GM18502 (cell line): ENCODE measurements around the gene MYO5B.

Experiments used
- ATAC-seq: cut with Tn5 transposase; IDR thresholded peaks from one replicate; pipeline ENCODE4 v1.9.1; 2021; ENCODE audit warnings: mild to moderate bottlenecking; ENCODE audit not compliant: unreplicated experiment, poor library complexity

MYO5B gene

DNA sequence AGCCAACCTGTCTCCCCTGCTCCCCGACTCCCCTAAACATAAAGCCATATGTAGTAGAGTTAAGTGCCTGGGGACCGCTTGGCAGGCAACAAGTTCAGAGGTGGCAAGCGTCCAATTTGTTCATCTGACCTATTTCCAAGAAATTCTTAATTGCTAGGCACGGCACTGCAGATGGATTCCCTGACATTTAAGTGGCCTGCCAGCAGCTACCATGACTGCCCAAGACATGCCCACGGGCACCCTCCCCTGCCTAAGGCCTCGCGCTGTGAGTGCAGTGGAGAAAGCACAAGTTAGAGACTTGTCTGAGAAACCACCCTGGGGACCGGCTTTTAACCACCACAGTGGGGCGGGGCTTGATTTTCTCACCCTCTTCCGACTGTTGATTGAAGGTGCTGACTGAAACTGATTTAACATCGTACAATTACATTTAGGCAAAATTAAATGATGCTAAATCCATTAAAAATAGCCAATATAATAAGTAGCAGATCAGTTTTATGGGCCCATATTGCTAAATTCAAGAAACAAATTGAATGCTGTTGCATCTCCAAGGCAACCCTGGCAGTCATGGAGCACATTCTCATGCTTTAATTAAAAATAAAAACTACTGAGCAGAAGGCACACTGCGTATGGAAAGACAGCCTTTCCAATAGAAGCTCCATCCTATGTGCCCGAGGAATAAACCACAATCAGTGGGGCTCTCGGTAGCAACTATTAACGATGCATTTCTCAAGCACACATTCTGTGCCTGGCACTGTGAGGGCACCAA lies 218.0 kb downstream of the MYO5B start:
- no peak for ATAC-seq

DNA sequence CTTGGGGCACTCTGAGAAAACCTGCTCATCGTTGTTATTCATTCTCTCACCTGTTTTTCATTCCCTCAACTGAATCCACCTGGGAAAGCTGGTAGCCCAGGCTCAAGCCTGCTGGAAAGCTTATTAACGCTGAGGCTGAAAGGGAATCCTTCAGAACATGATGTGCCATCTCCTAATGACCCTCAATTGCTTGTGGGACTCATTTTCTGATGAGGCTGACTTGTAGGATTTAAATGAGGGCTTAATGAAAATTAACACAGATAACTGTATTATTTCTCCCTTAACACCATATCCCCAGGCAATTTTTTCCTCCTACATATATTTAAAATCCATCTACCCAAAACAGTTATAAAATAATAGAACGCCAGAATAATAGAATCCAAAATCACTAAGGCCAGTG lies 218.9 kb downstream of the MYO5B start:
- no peak for ATAC-seq

DNA sequence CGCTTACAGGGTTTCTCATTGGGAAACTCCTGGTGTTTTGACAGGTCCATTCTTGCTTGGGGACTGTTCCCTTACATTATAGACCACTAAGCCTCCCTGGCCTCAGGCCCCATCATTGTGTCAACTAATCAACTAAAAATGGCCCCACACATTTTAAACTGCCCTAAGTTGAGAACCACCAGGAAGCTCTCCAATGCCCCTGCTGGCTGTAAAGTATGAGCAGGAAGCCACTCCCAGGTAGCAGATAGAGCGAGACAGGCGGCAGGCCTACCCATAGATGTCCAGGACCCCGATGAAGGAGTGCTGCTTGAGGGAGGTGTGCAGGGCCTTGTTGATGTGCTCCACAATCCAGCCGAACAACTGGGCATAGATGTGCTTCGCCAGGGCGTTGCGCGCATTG lies 220.9 kb downstream of the MYO5B start:
- ATAC-seq = no peak

DNA sequence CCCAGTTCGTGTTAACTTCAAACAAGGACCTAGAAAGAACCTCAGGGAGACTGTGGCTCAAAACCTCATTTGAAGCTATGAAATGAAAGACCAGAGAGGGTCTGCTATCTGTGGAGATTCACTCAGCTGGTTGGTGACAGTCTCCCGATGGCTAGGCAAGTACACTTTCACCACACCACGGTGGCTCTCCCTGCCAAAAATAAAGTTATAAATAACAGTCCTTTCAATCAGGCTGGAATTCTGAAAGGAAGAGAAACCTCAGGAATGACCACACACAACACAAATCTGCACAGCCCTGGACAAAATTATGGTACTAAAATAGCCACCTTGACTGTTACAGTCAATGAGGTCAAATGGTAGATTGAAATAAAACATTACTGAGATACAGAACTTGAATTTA lies 221.4 kb downstream of the MYO5B start:
- no peak for ATAC-seq

DNA sequence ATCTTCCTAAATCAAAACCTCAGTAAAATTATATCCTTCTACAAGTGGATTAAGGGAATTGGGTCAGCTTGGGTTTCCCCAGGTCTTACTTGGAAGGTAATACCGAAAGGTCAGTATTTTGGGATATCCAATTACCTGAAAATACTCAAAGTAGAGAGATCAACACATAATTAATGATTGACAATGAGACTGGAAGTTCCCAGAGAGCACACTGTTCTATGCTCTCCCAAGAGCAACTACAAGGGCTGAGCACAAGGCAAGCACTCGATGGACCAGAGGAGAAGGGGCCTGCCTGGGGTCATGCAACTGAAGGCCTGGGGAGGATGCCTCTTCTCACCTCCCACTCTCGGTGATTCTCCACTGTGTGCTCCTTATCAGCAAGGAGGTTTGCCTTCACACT lies 222.4 kb downstream of the MYO5B start:
- ATAC-seq = no peak

DNA sequence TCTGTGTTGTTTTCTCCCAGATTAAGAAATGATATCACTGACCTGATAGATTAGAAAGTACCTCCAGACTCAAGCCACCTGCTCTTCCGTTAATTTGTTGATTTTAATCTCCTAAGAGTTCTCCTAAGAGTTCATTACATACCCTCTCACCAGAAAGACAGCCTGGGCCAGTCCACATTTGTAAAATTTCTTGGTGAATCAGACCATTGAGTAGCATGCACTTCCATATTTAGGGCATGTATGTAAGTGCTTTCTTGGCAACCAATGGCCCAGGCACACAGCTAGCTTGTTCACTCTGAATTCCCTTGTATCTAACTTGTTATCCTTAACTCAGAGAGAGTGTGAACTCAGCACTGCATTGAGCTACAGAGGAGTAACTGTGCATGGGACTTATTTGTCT lies 223.5 kb downstream of the MYO5B start:
- ATAC-seq = no peak

DNA sequence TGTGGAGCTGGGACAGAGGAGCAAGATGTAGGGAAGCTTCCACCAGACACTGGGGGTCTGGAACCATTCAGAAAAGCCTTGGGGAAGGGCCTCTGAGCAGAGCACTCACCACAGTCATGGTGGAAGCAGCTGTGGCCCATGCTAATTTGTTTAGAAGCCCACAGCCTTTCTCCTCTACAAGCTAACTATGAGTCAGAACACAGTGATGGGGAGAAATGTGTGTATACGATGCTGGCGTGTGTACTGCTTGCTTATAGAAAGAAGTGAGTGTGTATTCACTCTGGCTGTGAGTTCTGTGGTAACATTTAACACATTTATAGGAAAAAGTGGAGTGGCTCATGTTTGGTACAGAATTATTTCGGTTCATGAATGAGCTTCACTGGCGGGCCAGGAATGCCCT lies 224.6 kb downstream of the MYO5B start:
- ATAC-seq = peak; percentile 52

DNA sequence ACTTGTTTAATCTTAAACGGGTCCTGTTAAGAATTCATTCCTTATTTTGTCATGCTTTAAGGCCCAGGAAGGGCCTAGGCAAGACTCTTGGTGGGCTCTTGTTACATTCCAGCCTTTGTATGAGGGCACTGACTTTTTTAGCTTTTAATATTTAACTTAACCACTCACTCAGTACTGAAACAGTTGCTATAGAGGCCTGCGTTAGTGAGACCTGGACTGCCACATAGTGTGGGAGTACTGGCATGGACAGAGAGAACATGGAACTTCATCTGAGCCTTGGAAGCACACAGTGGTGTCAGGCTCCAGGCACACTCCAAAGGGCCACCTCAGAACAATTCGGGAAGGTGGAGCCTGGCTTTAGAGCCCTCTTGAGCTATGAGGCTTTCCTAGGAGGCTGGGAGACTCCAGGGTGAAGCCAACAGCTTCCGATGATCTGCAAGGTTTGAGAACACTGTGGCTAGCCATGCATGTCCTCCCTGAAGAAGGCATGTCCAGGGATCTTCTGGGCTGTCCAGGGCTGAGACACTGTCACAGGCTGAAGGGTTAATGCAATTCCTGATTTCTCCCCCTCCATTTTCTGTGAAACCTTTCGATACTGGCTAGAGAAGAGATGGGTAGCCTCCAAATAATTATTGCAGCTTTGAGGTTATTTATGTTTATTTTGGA lies 226.2 kb downstream of the MYO5B start:
- no peak for ATAC-seq

DNA sequence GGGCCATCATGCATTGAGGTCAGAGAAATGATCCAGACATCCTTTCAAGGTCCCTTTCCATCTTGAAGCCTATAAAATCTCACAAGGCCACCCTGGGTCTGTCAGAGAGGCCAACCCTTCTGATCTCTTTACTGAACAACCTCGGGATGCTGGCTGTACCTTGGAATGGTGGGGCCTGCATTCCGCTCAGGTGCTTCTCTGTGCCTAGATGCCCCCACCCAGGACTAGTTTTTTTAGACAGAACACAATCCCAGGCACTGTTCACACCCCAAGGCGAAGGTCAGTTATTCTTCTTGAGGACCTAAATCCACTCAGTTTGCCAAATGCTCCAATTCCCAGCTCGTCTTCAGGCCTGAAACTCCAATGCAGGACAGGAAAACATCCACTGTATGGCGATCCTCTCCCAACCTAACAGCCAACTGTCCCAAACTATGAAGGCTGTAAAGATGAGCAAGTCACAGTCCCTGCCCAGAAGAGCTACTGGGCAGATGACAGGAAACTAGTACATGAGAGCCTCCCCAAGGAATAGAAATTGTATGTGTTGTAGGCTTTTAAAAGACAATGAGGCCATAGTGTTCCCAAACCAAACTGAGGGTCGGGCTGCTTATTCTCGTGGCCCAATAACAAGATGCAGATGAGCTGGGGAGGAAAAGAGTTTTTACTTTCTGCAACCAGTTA lies 227.2 kb downstream of the MYO5B start:
- no peak for ATAC-seq

DNA sequence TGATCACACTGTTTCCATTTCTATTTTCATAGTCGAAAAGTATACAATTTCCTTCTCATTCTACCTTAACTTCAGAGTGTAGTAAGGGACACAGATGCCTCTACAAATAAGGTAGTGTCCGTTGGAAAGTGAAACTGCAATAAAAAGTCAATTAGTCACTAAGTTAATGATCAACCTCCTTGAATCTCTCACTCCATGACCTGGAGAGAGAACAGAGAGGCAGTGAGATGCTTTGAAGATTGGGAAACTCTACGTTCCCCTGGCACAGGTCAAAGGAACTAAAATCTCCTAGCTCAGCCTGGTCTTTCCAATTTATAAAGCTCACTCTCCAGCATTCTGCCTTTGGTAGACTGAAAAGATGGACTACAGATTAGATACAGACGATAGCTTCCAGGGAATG lies 227.8 kb downstream of the MYO5B start:
- ATAC-seq = peak; percentile 68

DNA sequence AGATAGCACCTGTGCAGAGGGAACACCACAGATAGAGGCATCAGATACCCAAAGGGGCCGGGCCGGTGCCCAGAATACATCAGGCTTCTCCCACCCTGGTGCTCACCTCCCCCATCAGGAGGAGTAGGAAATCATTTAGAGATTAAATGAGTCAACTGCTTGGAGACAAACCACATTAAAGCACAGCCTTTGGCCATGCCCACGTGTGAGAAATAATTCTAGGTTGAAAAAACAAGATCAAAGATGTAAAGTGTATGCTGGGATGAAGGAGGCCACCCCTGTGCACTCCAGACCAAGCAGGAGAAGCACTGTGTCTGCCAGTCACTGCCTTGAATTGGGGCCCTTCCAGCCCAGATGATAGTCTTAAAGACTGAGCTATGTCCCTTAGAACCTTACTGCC lies 228.9 kb downstream of the MYO5B start:
- ATAC-seq = no peak

DNA sequence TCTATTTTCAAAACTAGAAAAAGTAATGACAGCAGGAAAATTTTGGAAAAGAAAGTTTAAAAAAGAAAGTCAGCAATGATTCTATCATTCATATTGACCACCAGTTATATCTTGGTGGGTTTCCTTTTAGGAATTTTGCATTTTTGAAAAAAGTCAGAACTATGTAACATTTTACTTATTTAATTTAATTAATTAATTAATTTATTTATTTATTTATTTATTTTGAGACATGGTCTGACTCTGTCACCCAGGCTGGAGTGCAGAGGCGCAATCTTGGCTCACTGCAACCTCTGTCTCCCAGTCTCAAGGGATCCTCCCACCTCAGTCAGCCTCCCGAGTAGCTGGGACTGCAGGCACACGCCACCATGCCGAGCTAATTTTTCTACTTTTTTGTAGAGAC lies 231.7 kb downstream of the MYO5B start:
- no peak for ATAC-seq

DNA sequence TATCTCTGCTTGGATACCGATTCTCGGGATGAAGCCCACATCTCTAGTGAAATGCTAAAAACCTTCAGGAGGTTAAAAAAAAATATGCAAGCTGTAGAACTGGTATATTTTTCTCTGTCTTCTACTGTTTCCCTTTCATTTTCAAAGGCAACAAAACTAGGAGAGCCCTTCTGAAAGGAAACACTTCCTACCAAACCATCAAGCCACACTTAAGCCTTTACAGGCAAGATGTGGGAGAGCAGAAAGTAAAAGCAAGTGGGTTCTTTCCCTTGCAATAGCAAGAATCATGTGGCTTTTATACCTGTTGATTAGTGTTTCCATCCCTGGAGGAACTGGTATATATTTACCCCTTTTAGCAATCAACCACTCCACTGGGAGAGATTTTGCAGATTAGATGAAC lies 233.7 kb downstream of the MYO5B start:
- no peak for ATAC-seq

DNA sequence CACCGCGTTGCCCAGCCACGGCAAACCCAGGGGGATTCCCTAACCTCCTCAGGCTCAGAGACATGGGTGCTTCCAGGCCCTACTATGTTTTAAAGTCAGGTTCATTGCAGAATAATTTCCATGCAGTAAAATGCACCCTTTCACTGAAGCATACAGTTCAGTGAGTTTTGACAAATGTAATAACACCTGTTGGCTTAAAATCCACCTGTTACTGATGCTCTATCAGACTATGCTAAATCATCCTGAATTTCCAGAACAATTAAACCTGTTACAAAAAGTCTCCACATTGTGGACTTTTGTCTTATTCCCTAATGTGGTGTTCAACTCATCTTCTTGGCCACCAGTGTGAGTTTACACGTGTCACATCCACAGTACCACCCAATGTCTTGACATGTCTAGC lies 234.6 kb downstream of the MYO5B start:
- ATAC-seq = no peak

DNA sequence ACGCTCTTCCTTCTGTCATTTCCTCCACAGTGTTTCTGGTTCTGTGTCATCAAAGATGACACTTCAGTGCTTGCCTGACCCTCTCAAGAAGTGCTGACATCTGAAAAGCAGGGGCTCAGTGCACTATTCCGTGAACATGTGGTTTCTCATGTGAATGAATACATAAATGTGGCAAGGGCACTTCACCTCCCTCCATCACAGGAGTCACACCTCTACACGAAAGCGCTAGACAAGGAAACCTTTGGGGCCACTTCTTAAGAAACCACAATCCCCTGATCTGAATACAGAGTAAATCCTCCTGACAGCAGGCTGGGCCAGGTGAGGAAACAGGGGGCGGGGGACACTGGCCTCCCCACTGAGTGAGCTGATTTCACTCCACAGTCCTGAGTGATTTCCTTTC lies 235.8 kb downstream of the MYO5B start:
- ATAC-seq = peak; percentile 52

DNA sequence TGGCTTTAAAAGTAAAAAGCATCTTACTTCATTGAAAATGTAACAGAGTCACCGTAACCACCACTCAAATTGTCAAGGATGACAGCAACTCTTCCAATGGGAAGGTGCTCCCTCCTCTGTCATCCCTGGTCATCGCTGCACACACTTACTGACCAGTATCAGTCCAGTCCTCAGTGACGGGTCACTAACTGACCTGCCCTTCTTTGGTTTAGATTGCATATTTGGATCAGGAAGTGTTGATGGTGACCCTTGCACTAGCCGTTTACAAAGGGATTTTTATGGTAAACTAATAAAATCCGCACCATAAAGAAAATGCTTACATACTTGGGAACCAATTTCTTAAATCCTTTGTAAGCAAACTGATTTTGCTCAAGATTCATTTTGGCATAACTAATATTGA lies 239.7 kb downstream of the MYO5B start:
- no peak for ATAC-seq

DNA sequence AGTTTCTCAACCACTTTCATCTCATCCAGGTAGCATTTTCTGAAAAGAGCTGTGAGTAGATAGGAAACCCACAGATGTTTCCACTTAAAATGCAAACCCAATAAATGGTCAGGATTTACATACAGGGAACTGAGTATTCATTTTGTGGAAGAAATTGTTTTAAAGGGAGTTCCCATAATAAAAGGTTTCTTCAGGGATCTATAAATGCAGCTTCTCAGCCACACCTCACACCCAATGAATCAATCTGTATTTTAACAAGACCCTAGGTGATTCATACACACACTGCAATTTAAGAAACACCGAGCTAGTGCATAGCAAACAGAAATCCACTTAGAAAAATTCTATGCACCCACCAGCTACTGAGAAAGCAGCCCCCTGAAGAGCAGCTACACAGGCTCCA lies 241.6 kb downstream of the MYO5B start:
- no peak for ATAC-seq

DNA sequence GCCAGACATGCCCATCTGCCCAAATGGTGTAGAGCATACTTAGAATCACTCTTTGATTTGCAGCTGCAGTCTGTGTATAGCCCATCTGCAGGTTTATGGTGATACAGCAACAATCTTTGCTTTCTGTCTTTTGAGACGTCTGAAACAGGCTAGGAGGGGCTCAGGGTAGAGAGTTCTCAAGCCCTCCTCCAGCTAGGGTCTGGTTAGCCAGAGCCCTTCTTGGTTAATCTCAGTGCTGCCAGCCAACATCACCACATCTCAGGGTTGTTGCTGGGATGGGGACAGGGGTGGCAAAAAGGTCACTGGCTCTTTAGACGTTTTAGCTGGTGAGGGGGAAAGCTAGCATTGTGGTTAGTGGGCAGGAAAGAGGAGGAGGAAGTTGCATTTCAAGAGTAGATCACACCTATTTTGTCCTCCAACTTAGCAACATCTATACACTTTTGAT lies 245.0 kb downstream of the MYO5B start:
- ATAC-seq = no peak

DNA sequence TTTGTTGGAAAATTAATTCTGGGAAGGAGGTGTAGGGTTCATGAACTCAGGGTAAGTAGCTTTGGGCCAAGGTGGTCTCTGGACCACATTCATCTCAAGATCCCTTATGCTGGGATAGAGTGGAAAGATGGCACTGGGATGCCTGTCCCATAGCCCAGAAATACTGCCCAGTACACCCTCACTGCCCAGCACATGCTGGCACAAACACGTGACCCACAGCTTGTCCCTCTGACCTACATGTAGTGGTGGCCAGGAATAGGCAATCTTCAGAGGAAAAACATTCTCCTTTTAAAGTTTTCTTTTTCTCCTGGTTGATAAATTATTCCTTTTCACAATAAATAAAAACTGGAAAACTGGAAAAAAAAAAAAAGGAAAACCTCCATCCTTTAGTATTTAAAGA lies 246.0 kb downstream of the MYO5B start:
- ATAC-seq = no peak

DNA sequence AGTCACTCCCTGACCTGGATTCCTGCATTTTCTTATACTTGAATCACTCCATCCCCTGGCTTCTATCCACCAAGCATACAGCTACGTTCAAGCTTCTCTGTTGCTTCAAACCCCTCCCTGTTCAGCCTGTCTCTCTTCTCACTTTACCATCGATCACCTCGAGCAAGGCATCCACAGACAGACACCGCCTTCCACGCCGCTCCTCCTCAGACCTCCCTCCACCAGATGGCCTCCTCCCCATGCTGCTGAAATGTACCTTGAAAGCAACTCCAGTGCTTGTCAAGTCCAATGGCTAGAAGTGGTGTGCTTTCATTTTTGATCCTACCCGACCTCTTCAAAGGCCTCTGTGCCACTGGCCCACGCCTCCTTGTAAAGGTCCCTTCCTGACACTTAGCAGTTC lies 250.3 kb downstream of the MYO5B start:
- ATAC-seq = no peak

DNA sequence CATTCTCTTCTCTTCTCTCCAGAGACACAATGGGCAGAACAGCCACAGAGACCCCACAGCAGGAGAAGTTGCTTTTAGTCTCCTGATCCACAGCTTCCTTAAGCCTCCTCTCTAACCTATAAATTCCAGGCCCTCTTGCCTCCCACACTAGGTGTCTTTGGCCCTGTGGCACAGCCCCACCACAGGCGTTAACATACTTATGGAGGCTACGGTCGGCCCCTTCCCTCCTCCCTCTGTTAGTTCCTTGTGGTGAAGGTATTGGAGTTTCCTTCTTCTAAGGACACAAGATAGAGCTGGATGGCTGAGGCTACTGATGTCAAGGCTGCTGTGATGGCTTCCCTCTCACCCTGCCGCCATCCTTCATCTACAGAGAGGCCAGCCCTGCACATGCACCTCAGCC lies 258.1 kb downstream of the MYO5B start:
- no peak for ATAC-seq

DNA sequence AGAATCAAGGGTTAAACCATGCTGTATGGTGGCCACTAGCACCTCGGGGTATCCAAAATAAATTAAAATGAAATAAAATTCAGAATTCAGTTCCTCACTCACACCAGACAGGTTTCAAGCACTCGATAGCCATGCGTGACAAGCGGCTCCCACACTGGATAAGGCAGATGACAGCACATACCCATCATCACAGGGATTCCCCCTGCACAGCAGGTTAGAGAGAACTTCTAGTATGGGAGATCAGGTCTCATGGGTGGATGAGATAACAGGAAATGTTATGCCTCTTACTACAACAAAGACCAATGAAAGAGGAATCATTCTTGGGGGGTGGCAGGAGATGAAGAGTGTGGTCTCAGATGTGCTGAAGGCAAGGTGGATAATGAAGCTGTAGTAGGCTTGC lies 259.7 kb downstream of the MYO5B start:
- ATAC-seq = no peak
